Measurements from ENCODE around the gene STXBP2.

The STXBP2 gene

GRCh38 chr19:7636691-7637373, at the start of gene STXBP2:
Gene STXBP2 (plus strand): TSS chr19:7637110. CDS start chr19:7637150, 40 bp downstream.
- peak; percentile 64 for DNase-seq

GRCh38 chr19:7589822-7590221, 47.1 kb upstream of the STXBP2 start:
- no peak for DNase-seq

GRCh38 chr19:7590256-7590655, 46.7 kb upstream of the STXBP2 start:
- DNase-seq = no peak

GRCh38 chr19:7595466-7596133, 41.3 kb upstream of the STXBP2 start, which contains the start of gene CAMSAP3:
Gene CAMSAP3 (plus strand): TSS chr19:7595863. CDS start chr19:7596003, 140 bp downstream.
- DNase-seq = peak; percentile 77

GRCh38 chr19:7596211-7596937, 40.5 kb upstream of the STXBP2 start:
- DNase-seq = no peak

- no peak for DNase-seq
Observed at GRCh38 chr19:7597689-7598088, 39.2 kb upstream of the STXBP2 start.

GRCh38 chr19:7598180-7598579, 38.7 kb upstream of the STXBP2 start:
- no peak for DNase-seq

- DNase-seq = no peak
Observed at GRCh38 chr19:7600721-7601120, 36.2 kb upstream of the STXBP2 start.

GRCh38 chr19:7602240-7602934, 34.5 kb upstream of the STXBP2 start:
- peak; percentile 39 for DNase-seq

GRCh38 chr19:7602935-7603497, 33.9 kb upstream of the STXBP2 start:
- DNase-seq = no peak

- no peak for DNase-seq
Observed at GRCh38 chr19:7603919-7604318, 33.0 kb upstream of the STXBP2 start.

- DNase-seq = no peak
Observed at GRCh38 chr19:7605490-7606222, 31.3 kb upstream of the STXBP2 start.

- no peak for DNase-seq
Observed at GRCh38 chr19:7606289-7606688, 30.6 kb upstream of the STXBP2 start.

GRCh38 chr19:7607212-7607873, 29.6 kb upstream of the STXBP2 start:
- DNase-seq = no peak

- DNase-seq = no peak
Observed at GRCh38 chr19:7607874-7608560, 28.9 kb upstream of the STXBP2 start.

GRCh38 chr19:7610491-7611240, 26.2 kb upstream of the STXBP2 start:
- no peak for DNase-seq

GRCh38 chr19:7611541-7612279, 25.2 kb upstream of the STXBP2 start:
- DNase-seq = no peak

GRCh38 chr19:7612282-7613274, 24.3 kb upstream of the STXBP2 start:
- no peak for DNase-seq

Data from DMS79 (cell line).